Measurements from ENCODE around the gene IQCE.
"Not testable (repeated sequence)": the region's sequence is repeated elsewhere in the genome, so short reads cannot be mapped to it uniquely, and the experiment has no call there.

Gene IQCE

DNA sequence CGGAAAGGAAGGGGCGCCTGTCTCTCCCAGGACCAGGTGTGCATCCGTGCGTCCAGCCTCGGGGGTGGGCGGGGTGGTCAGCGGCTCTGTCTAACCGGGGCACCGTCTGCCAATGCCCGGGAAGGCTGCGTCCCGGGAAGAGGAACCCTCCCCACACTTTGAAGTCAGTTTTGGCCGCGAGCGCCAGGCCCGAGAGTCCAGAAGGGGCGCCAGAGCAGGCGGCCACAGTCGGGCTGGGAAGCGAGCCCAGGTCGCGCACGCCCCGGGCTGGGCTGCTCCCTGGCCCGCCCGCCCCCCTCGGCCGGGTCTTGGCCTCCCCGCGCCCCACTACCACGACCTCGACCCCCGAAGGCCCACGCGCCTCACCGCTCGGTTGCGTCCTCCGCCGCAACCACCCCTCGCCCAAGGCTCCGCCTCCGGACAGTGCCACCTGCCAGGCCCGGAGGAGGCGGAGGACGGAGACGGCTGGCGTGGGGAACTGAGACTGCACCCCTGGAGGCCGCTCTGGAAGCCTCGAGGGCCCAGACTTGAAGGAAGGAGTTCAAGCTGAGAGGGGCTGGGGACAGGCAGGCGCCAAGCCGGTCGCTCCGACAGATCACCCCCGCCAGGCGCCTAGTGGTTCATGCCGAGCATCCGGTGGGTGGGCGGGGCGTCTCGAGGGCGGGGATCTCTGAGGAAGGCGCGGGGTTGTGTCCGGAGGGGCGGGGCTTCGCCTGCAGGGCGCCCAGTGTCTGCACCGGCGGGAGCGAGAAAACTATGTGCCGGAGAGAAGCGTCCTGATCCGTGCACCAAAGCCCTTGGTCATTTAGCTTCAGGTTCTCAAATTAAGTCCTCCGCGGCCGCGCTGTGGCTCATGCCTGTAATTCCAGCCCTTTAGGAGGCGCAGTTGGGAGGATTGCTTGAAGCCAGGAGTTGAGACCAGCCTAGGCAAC lies 3.4 kb upstream of the IQCE start, which contains the start of gene BRAT1:
Gene BRAT1 (minus strand): TSS at position 404 of the 932 bp plus-strand sequence. CDS start 1,093 bp downstream, outside the sequence.
- DNase-seq: peak; percentile 97 to 98

DNA sequence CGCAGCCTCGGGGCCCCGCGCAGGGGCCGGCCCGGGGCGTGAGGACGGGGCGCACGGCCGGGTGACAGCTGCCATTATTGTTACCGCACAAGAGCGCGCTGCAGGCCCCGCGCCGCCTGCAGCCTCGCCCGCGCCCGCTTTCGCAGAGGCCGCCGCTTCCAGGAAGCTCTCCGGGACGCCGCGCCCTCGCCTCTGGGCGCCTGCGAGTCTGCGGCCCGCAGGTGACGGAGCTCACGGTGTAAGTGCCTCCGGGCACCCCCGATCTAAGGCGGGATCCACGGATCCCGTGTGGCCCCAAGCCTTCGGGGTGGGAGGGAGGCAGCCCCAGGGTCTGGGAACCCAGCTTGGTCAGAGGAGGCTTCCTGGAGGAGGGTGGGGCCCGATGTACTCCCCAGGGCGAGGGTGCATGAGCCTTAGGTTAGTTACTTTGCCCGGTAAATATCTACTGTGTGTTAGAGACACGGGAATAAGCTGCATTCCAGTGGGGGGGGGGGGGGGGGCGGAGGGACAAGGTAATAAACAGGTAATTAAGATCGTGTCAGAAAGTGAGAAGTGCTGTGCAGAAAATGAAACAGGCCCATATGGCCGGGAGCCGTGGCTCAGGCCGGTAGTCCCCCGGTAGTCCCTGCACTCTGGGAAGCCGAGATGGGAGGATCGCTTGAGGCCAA lies 638 bp downstream of the IQCE start:
- peak; percentile 39 to 41 for DNase-seq

DNA sequence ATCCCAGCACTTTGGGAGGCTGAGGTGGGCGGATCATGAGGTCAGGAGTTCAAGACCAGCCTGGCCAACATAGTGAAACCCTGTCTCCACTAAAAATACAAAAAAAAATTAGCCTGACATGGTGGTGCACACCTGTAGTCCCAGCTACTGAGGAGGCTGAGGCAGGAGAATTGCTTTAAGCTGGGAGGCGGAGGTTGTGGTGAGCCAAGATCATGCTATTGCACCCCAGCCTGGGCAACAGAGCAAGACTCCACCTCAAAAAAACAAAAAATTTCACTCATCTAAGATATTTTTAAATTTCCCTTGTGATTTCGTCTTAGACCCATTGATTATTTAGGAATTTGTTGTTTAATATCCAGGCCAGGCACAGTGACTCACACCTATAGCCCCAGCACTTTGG lies 5.2 kb downstream of the IQCE start:
- not testable (repeated sequence) for DNase-seq

DNA sequence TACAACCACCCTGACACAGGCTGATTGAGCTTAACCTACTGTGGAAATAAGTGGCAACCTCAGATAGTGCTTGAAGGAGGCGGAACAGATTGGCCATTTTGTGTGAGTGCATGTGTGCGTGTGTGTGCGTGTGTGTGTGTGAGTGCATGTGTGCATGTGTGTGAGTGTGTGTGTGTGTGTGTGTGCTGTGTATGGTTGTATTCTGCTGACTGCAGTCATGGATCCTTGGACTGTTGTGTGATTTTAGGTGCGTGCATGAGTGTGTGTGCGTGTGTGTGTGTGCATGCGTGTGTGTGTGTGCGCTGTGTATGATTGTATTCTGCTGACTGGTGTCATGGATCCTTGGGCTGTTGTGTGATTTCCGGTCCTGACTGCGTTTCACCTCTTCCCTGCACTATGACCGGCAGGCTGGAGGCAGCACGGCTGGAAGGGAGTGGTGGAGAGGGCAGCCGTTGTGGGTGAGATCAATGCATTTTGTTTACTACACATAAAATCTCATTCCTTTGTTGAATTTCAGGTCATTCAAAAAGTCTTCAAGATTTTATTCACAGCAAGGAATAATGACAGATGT lies 6.3 kb downstream of the IQCE start:
- DNase-seq: no peak

DNA sequence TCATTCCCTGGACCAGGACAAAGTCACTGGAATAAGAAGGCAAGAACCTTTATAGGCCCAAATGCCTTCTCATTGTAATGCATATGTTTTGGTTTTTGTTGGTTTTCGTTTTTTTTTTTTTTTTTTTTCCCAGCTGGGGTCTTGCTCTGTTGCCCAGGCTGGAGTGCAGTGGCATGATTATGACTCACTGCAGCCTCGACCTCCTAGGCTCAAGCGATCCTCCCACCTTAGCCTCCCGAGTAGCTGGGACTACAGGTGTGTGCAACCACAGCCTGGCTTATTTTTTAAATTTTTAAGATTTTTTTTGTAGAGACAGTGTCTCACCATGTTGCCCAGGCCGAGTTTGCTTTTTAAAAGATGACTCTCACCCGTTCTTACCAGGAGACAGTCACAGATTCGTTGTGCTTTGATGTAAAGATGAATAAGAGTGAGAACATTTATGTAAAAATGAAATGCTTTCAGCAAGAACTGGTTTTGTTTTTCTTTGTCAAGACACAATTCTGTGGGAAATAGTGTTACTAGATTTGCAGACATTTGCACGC lies 7.6 kb downstream of the IQCE start:
- no peak for DNase-seq

DNA sequence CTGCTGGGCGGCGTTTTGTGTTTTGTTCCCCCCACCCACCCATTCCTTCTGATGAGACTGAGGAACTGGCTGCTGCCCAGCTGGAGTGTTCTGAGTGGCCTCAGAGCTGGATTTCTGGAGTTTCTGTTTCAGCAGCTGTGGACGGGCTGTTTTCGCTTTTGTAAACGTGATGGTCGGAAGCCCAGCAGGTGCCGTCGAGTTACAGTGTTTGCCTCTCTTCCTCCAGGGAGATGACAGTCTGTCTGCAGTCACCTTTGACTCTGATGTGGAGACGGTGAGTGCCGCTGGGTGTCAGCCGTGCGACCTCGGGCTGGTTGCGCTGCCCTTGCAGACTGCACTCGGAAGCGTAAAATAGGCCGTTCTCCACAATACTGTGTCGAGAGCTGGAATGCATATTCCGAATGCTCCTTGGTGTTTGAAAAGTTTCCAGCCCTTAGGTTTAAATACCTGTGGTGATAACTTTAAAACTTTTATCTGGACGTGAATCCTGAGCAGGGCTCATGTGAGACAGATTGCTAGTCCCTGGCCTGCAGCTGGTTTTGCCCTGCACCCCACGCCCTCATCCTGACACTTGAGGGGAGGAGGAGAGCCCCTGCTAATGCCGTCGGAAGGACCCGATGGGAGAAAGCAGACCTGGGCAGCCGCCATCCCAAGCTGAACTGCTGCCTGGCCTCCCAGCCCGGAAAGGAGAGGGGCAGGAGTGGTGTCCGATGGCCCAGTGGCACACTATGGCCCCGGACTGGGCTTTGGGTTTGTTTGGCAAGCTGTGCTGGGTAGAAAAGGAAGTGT lies 8.3 kb downstream of the IQCE start:
- peak; percentile 34 to 49 for DNase-seq

DNA sequence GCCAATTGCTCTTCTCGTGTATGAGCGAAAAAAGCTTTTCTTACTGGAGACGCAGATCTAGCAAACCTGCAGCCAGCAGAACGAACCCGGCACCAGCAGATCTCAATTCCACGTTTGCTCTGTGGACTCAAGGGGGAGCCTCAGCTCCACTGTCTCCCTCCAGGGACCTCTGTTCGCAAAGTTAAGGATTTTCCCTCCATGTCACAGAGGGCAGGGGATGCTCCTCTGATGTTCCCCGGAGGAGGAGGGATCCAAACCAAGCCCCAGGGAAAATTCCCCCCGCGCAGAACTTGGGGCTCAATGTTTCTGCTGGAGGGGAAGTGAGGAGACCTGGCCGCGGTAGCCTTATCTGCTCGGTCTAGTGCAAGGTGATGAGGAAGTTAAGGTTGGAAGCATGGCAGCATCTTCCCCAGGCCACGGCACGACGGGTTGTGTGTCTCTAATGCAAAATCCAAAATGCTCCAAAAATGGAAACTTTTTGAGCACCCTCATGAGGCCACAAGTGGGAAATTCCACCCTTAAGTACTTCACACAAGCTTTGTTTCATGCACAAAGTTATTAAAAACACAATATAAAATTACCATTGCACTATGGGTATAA lies 9.0 kb downstream of the IQCE start:
- no peak for DNase-seq

DNA sequence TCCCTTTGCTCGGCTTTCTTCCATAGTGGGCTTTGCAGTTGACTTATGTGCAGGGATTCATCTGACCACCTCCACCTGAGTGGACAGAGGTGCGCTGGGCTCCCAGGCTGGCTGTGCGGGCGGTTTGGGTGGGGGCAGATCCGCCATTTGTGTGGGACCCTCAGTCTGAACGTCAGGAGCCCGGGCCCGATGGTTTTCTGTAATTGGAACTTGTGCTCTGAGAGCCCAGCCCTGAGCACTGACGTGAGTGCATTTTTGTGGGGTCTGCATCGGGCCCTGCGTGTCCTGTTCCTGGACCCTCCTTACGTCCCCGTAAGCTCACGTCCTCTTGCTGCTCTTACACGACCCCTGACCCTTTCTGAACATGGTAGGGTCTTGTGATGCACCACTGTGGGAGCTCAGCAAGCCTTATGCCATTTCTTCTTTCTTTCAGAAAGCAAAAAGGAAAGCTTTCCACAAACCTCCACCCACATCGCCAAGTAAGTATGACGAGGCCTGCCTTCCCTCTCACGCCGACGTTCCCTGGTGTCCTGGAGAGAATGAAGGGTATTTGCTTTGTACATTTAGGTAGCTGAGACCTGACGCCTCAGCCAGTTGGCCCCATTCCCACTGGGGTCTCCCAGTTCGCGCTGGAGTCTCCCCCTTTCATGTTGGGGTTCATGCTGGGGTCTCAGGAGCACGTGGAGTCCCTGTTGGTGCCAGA lies 9.9 kb downstream of the IQCE start:
- no peak for DNase-seq

DNA sequence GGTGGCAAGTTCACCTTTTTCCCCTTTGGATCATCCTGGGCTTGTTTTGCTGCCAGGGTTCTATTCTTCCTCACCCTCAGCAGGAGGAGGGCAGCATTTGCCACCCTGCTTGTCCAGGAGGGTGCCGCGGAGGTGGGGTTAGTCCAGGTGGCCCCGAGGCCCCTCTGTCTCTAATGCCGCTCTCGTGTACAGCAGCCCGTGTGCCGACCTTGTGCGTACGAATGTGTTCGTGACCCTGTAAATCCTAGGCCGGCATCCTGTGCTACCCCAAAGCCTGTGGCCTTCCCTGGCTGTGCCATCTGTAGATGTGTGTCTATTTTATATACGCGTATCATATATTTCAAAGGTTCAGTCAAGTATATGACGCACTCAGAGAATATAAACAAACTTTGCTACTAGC lies 10.6 kb downstream of the IQCE start:
- no peak for DNase-seq

DNA sequence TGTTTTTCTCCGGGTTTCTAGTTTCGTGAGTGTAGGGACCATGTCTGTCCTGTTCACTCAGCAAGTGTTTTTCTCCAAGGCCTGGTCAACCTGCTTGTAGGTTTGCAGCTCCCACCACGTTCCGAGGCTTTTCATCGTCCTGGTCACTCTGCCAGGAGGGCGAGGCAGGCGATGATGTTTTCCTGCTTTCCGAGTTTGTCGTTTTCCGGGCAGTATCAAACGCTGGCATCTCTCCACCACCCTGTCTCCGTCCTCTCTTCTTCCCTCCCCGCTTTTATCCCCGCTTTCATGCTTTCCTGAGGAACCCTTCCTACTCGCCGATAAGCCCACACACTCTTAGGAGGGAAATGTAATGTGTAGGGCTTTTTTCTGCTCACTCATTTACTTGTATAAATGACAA lies 11.2 kb downstream of the IQCE start:
- no peak for DNase-seq

DNA sequence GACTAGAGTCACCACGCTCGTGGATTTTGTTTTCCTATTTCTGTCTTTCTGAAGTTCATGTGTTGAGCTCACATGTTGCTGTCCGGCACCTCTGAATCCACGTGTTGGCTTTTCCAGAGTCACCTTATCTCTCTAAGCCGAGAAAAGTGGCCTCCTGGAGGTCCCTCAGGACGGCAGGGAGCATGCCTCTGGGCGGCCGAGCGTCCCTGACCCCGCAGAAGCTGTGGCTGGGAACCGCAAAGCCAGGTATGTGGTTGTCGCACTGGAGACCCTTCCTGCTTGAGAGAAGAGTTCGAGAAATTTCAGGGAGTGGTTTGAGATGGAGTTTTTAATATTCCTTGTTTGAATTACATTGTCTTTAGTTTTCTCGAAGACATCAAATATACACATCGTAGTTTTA lies 12.6 kb downstream of the IQCE start:
- DNase-seq: no peak

DNA sequence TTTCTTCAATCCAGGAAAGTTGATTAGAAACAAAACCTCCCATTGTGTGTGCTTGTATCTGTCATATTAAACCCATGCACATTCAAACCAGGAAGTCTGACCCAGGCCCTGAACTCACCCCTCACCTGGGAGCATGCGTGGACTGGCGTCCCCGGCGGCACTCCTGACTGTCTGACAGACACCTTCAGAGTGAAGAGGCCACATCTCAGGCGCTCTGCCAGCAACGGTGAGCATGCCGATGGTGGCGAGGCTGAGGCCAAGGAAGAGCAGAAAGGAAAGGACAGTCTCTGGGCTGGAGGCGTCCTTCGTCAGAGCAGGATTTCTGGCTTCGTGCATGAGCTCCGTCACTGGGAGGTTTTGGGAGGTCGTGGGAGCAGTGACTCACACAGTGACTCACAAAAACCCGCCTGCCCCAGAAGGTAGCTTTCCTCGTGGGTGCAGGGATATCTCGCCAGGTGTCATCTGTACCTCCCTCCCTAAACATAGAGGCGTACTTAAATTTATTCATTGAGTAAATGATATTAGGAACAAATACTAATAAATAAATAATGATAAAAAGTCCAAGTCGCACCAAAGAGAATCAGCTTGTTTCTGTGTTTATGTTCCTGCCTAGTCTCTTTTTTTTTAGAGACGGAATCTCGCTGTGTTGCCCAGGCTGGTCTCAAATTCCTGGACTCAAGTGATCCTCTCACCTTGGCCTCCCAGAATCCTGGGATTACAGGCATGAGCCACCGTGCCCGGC lies 13.5 kb downstream of the IQCE start:
- peak; percentile 18 to 21 for DNase-seq

DNA sequence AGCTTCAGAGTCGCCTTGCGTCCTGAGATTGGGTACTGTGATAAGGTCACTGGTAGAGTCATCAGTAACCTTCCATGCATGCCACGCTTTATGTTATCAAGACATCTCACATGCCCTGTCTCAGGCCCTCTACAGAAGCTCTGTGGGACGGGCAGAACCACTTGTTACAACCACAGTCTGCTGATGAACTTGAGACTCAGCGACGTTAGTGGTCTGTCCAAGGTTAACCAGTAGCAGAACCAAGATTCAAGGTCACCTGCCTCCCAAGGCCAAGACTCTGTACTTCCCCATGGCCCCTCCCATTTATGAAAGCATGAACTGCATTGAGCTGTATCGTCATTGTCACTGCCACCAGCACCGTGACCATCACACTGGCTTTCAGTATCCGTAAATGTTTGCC lies 15.0 kb downstream of the IQCE start:
- DNase-seq: no peak

DNA sequence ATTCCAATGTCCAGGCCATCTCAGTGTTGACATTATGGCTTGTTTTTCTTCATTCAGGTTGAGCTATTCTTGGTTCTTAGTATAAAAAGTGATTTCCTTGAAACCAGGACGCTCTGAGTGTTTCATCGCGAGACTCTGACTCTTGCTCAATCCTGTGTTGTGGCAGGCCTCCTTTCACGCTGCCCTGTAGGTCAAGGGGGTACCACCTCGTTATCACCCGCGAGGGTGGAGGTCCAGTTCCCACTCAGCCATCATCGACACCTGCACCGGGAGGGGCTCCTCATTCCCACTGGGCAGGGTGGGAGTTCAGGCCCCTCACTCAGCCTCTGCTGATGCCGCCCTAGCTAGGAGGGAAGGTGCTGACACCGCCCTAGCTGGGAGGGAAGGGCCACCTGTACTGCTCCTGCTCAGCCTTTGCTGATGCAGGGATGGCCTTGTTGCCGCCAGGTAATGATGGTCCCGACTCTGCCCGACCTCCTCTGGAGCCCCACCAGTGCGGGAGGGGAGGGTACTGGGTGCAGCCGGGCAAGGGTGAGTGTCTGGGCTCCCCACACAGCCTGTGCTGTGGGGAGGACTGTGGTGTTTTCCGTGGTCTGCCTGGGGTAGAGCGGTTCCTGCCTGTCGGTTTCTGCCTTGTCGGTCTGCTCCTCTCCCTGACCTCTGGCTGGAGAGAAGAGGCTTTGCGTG lies 16.4 kb downstream of the IQCE start:
- DNase-seq: no peak

DNA sequence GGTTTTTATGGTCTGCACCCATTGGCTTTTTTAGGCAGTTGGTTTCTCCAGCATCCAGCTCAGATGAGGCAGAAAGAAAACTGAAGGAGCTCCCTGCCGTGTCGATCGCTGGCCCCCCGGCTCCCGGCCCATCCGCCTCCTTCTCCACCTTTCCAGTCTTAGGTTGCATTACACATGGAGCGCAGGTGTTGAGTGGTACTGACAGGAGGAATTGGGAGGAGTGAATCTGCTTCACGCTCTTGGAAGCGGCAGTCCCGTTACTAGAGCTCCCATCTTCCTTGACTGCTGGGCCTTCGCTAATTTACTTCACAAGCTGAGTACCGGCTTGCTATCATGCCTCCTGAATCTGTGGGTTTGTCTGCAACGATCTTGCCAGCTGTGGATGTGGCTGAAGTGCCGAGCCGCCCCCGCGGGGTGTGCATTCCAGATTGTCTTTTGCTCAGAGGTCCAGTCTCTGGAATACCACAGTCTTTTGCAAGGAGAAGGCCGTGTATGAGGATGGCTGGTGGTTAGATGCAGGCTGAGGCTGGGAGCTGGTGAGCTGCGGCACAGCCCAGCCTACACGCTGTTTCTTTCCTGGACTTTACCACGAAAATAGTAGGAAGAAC lies 17.1 kb downstream of the IQCE start:
- no peak for DNase-seq

DNA sequence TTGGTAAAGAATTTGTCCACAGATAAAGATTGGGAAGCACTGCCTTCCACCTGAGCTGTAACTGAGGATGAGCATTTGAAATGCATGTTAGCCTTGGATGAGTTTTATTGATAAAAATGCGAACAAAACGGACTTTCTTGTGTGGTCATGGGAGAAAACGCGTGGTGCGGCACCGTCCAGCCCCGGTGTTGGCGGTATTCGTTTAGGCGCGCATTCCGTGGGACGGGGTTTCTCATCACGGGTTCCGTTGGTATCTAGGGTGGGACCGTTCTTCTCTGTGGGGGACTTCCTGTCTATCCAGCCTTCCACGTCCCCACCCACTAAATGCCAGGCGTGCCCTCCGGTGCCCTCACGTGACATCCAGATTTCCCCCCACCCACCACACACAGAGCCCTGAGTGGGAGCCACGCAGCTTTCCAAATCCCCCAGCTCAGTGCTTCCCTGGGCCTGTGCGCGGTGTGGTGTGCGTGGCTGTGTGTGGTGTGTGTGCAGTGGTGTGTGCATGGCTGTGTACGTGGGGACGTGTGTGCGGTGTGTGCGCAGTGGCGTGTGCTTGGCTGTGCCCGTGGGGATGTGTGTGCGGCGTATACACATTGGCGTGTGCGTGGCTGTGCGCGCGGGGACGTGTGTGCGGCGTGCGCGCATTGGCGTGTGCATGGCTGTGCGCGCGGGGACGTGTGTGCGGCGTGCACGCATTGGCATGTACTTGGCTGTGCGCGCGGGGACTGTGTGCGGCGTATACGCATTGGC lies 18.1 kb downstream of the IQCE start:
- DNase-seq: no peak

DNA sequence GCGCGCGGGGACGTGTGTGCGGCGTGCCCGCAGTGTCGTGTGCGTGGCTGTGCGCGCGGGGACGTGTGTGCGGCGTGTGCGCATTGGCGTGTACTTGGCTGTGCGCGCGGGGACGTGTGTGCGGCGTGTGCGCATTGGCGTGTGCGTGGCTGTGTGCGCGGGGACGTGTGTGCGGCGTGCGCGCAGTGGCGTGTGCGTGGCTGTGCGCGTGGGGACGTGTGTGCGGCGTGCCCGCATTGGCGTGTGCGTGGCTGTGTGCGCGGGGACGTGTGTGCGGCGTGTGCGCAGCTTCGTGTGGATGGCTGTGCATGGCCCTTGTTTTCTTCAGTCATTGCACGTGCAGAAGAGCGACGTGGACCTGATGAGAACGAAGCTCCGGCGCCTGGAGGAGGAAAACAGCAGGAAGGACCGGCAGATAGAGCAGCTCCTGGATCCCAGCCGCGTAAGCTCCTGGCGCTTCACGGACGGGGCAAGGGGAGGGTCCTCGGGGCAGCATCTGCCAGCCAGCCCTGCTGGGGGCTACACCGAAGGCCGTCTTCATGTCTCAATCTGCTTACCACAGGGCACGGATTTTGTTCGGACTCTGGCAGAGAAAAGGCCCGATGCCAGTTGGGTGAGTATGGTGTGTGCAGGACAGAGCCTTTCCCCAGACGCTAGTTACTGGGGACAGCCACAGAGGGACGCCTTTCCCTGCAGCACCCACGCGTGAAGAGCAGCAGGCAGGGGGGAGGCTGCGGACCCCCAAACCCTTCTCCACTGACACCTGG lies 19.3 kb downstream of the IQCE start:
- DNase-seq: no peak

DNA sequence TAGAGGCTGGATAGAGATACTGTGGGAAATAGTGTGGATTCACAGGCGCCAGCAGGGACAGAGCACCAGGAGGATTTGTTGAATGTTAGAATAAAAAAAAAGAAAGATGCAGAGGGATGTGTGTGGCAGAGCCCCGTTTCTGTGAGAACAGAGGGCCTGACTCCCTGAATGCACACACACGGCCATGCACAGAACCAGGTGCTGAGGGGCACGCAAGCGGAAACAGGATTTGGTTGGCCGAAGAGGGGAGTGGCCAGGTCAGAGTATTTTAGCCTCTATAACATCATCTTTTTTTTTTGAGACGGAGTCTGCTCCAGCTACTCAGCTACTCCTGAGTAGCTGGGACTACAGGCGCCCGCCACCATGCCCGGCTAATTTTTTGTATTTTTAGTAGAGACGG lies 21.9 kb downstream of the IQCE start:
- no peak for DNase-seq
